Urinary bladder (tissue), 4 donors: ENCODE measurements around the gene ZNF333. TPM values are rescaled to one million over a fixed set of nuclear protein-coding genes. Genes with fewer than 3 reads are reported as not detected.
"Not testable (repeated sequence)": the region's sequence is repeated elsewhere in the genome, so short reads cannot be mapped to it uniquely, and the experiment has no call there.

ENCODE experiments used
- DNase-seq: peaks from one replicate; pipeline ENCODE4 v3.0.0-alpha.2; 2015; ENCODE audit errors: extremely low spot score
- H3K27ac ChIP-seq: one replicate; pipeline ENCODE4 v1.5.1; 2013; ENCODE audit warnings: low read depth, mild to moderate bottlenecking, moderate library complexity
- H3K36me3 ChIP-seq: one replicate; pipeline ENCODE4 v1.6.1; 2013; ENCODE audit warnings: mild to moderate bottlenecking, moderate library complexity; ENCODE audit not compliant: insufficient read depth
- H3K4me1 ChIP-seq: one replicate; pipeline ENCODE4 v1.6.1; 2013; ENCODE audit warnings: mild to moderate bottlenecking, moderate library complexity; ENCODE audit not compliant: insufficient read depth
- H3K4me3 ChIP-seq: one replicate; pipeline ENCODE4 v1.5.1; 2013; ENCODE audit warnings: low read depth, low read length
- WGBS: extraction: QIAGEN DNeasy Blood & Tissue Kit; methylation state at CpG from one replicate; pipeline ENCODE4 v1.1.7; 2013; 5-methylcytosine and 5-hydroxymethylcytosine counted together
- polyA plus RNA-seq: library from polyadenylated mRNA; stranded (reverse); fragments of 200-250 nt; gene quantifications from one replicate; pipeline ENCODE4 v1.2.3, GENCODE V29; 2013
- total RNA-seq: library from RNA; depleted of rRNA; stranded (reverse); fragments of >200 nt; gene quantifications from one replicate; pipeline ENCODE4 v1.2.3, GENCODE V29; 2014
- donor health status: healthy with polysubstance abuse.
- donor health status: healthy.

The ZNF333 gene
- total and polyA plus RNA-seq, 2 donors: 16.2 to 32.5 TPM

GRCh38 chr19:14778110-14778845, 88.4 kb downstream of the ZNF333 start, which contains the start of gene ADGRE2:
ADGRE2 (minus strand) TSS chr19:14778560; CDS start chr19:14776756, 1,804 bp downstream.
- not testable (repeated sequence) for DNase-seq, H3K4me1 ChIP-seq, H3K4me3 ChIP-seq, H3K36me3 ChIP-seq, H3K27ac ChIP-seq
- 71% methylated on average over 12 of the region's 12 CpGs for WGBS

GRCh38 chr19:14779151-14779550, 89.3 kb downstream of the ZNF333 start:
- H3K36me3 ChIP-seq: no peaks in the 10 kb centered on the region
- no peak for DNase-seq
- H3K27ac ChIP-seq: no peak overlapping the region
- H3K4me1 ChIP-seq: no peaks in the 10 kb centered on the region
- 54% methylated on average over 5 of the region's 5 CpGs for WGBS
- no peak overlapping the region for H3K4me3 ChIP-seq

GRCh38 chr19:14780622-14781225, 90.9 kb downstream of the ZNF333 start:
- not testable (repeated sequence) for H3K4me3 ChIP-seq, H3K4me1 ChIP-seq, H3K27ac ChIP-seq, H3K36me3 ChIP-seq, DNase-seq
- WGBS: 66% methylated on average over 14 of the region's 14 CpGs

- 90% methylated on average over 17 of the region's 17 CpGs for WGBS
- H3K4me1 ChIP-seq, H3K4me3 ChIP-seq, DNase-seq, H3K36me3 ChIP-seq, H3K27ac ChIP-seq: not testable (repeated sequence)
Observed at GRCh38 chr19:14781713-14782536, 92.1 kb downstream of the ZNF333 start.

GRCh38 chr19:14782626-14783409, 93.0 kb downstream of the ZNF333 start:
- WGBS: 88% methylated on average over 16 of the region's 16 CpGs
- Histone ChIP-seq H3K4me1 (no peaks in the 10 kb centered on the region), H3K4me3 (no peak overlapping the region), H3K27ac (no peak overlapping the region), H3K36me3 (no peaks in the 10 kb centered on the region)
- DNase-seq: no peak

Other genes with a start within 250 kb of the ZNF333 start
- 4.1 TPM for gene PTGER1, start 214.7 kb upstream of the ZNF333 start, total RNA-seq
- gene PTGER1, start 214.7 kb upstream of the ZNF333 start, polyA plus RNA-seq: 1.6 TPM
- 46.3 TPM for gene GIPC1, start 193.9 kb upstream of the ZNF333 start, total RNA-seq
- 98.8 TPM for gene GIPC1, start 193.9 kb upstream of the ZNF333 start, polyA plus RNA-seq
- 39.3 TPM for gene DNAJB1, start 171.7 kb upstream of the ZNF333 start, total RNA-seq
- gene DNAJB1, start 171.7 kb upstream of the ZNF333 start, polyA plus RNA-seq: 86.2 TPM
- 17.6 TPM for gene TECR, start 160.5 kb upstream of the ZNF333 start, total RNA-seq
- gene TECR, start 160.5 kb upstream of the ZNF333 start, polyA plus RNA-seq: 98.2 TPM
- gene NDUFB7, start 118.0 kb upstream of the ZNF333 start, total RNA-seq: 113 TPM
- 505 TPM for gene NDUFB7, start 118.0 kb upstream of the ZNF333 start, polyA plus RNA-seq
- gene CLEC17A, start 107.0 kb upstream of the ZNF333 start, total RNA-seq: 0.21 TPM
- not detected for gene CLEC17A, start 107.0 kb upstream of the ZNF333 start, polyA plus RNA-seq
- gene ADGRE3, start 15.2 kb upstream of the ZNF333 start, total RNA-seq: 0.16 TPM
- gene ADGRE3, start 15.2 kb upstream of the ZNF333 start, polyA plus RNA-seq: not detected
- gene ADGRE2, start 88.5 kb downstream of the ZNF333 start, total RNA-seq: 0.90 TPM
- gene ADGRE2, start 88.5 kb downstream of the ZNF333 start, polyA plus RNA-seq: 2.2 TPM
- not detected for gene OR7A5, start 145.1 kb downstream of the ZNF333 start, total RNA-seq
- not detected for gene OR7A5, start 145.1 kb downstream of the ZNF333 start, polyA plus RNA-seq
- gene OR7C1, start 145.1 kb downstream of the ZNF333 start, total RNA-seq: not detected
- gene OR7C1, start 145.1 kb downstream of the ZNF333 start, polyA plus RNA-seq: 0.01 TPM
- gene OR7A10, start 158.9 kb downstream of the ZNF333 start, total RNA-seq: not detected
- not detected for gene OR7A10, start 158.9 kb downstream of the ZNF333 start, polyA plus RNA-seq
- not detected for gene OR7A17, start 196.1 kb downstream of the ZNF333 start, total RNA-seq
- gene OR7A17, start 196.1 kb downstream of the ZNF333 start, polyA plus RNA-seq: not detected